Muscle layer of colon (tissue), 2 donors: ENCODE results near the gene CRTAP.
A peak's percentile ranks its signal among the peaks of the same experiment; 100 is the strongest.
"Not testable (repeated sequence)": the region's sequence is repeated elsewhere in the genome, so short reads cannot be mapped to it uniquely, and the experiment has no call there.

Source experiments
- H3K27ac ChIP-seq: one replicate; pipeline ENCODE4 v1.7.0; 2013; ENCODE audit warnings: low read depth, mild to moderate bottlenecking, low read length, moderate library complexity
- H3K27me3 ChIP-seq, 2 donors: one replicate each; pipeline ENCODE4 v1.7.0; 2013; ENCODE audit warnings: low read length in 2 of 2, mild to moderate bottlenecking in 2 of 2; ENCODE audit not compliant: insufficient read depth in 2 of 2, control insufficient read depth in 1 of 2
- H3K36me3 ChIP-seq: one replicate; pipeline ENCODE4 v1.7.0; 2013; ENCODE audit warnings: mild to moderate bottlenecking, low read length; ENCODE audit not compliant: insufficient read depth
- H3K4me1 ChIP-seq: one replicate; pipeline ENCODE4 v1.7.0; 2013; ENCODE audit warnings: mild to moderate bottlenecking, low read length; ENCODE audit not compliant: insufficient read depth
- H3K4me3 ChIP-seq, 2 donors: one replicate each; pipeline ENCODE4 v1.7.0; 2013; ENCODE audit warnings: low read length in 2 of 2, low read depth in 1 of 2, mild to moderate bottlenecking in 1 of 2, moderate library complexity in 1 of 2
- H3K9ac ChIP-seq: one replicate; pipeline ENCODE4 v1.7.0; 2013; ENCODE audit warnings: low read length
- H3K9me3 ChIP-seq: one replicate; pipeline ENCODE4 v1.7.0; 2013; ENCODE audit warnings: mild to moderate bottlenecking, low read length
- donor health status: abdominal sarcoma.
- donor health status: Adenocarcinoma of cecum.

Gene CRTAP

GRCh38 chr3:33113772-33114621 is at the start of gene CRTAP:
CRTAP (plus strand) TSS chr3:33114014; CDS start chr3:33114078, 64 bp downstream.
- Histone ChIP-seq H3K9ac (peak within 1 kb of the TSS; percentile 91), H3K27ac (peak within 1 kb of the TSS; percentile 94), H3K9me3 (no peaks in the 10 kb centered on the region), H3K4me3 (peak within 1 kb of the TSS; percentile 63 to 76), H3K36me3 (no peaks in the 10 kb centered on the region), H3K4me1 (peaks cover 12% of the 10 kb centered on the region), H3K27me3 (no peaks in the 10 kb centered on the region)

GRCh38 chr3:33064929-33065328 is 48.9 kb upstream of the CRTAP start:
- H3K4me3 ChIP-seq: no peak overlapping the region
- H3K9ac ChIP-seq: no peak overlapping the region
- no peaks in the 10 kb centered on the region for H3K9me3 ChIP-seq
- H3K27ac ChIP-seq: no peak overlapping the region
- H3K4me1 ChIP-seq: no peaks in the 10 kb centered on the region
- peaks cover 52% of the 10 kb centered on the region for H3K36me3 ChIP-seq
- H3K27me3 ChIP-seq: no peaks in the 10 kb centered on the region

GRCh38 chr3:33067484-33067883 is 46.3 kb upstream of the CRTAP start:
- Histone ChIP-seq H3K36me3 (peaks cover 41% of the 10 kb centered on the region), H3K9ac (no peak overlapping the region), H3K9me3 (no peaks in the 10 kb centered on the region), H3K4me1 (no peaks in the 10 kb centered on the region), H3K27ac (no peak overlapping the region), H3K27me3 (no peaks in the 10 kb centered on the region), H3K4me3 (no peak overlapping the region)

GRCh38 chr3:33069862-33070261 is 44.0 kb upstream of the CRTAP start:
- not testable (repeated sequence) for H3K9me3 ChIP-seq, H3K27ac ChIP-seq, H3K4me3 ChIP-seq, H3K4me1 ChIP-seq, H3K9ac ChIP-seq, H3K27me3 ChIP-seq
- peaks cover 31% of the 10 kb centered on the region for H3K36me3 ChIP-seq

GRCh38 chr3:33071181-33071580 is 42.6 kb upstream of the CRTAP start:
- Histone ChIP-seq H3K4me3 (no peak overlapping the region), H3K9ac (no peak overlapping the region), H3K9me3 (no peaks in the 10 kb centered on the region), H3K36me3 (peaks cover 25% of the 10 kb centered on the region), H3K27me3 (no peaks in the 10 kb centered on the region), H3K27ac (no peak overlapping the region), H3K4me1 (no peaks in the 10 kb centered on the region)

GRCh38 chr3:33071946-33072345 is 41.9 kb upstream of the CRTAP start:
- no peaks in the 10 kb centered on the region for H3K9me3 ChIP-seq

GRCh38 chr3:33074217-33075067 is 39.4 kb upstream of the CRTAP start:
- Histone ChIP-seq H3K36me3 (peaks cover 9% of the 10 kb centered on the region), H3K4me3 (no peak overlapping the region), H3K9me3 (no peaks in the 10 kb centered on the region), H3K9ac (no peak overlapping the region), H3K27me3 (no peaks in the 10 kb centered on the region), H3K4me1 (no peaks in the 10 kb centered on the region), H3K27ac (no peak overlapping the region)

More at GRCh38 chr3:33071946-33072345, 41.9 kb upstream of the CRTAP start:
- H3K4me3 ChIP-seq: no peak overlapping the region
- H3K27ac ChIP-seq: no peak overlapping the region
- no peaks in the 10 kb centered on the region for H3K27me3 ChIP-seq
- no peaks in the 10 kb centered on the region for H3K4me1 ChIP-seq
- H3K36me3 ChIP-seq: peaks cover 25% of the 10 kb centered on the region
- no peak overlapping the region for H3K9ac ChIP-seq

GRCh38 chr3:33075995-33076394 is 37.8 kb upstream of the CRTAP start:
- Histone ChIP-seq H3K27me3 (no peaks in the 10 kb centered on the region), H3K4me1 (no peaks in the 10 kb centered on the region), H3K9ac (no peak overlapping the region), H3K9me3 (no peaks in the 10 kb centered on the region), H3K27ac (no peak overlapping the region), H3K4me3 (no peak overlapping the region), H3K36me3 (peaks cover 9% of the 10 kb centered on the region)

- no peaks in the 10 kb centered on the region for H3K27me3 ChIP-seq
- H3K4me3 ChIP-seq: no peak overlapping the region
- no peak overlapping the region for H3K9ac ChIP-seq
- peaks cover 7% of the 10 kb centered on the region for H3K36me3 ChIP-seq
- no peaks in the 10 kb centered on the region for H3K9me3 ChIP-seq
- no peaks in the 10 kb centered on the region for H3K4me1 ChIP-seq
- H3K27ac ChIP-seq: no peak overlapping the region
These were observed 36.9 kb upstream of the CRTAP start for GRCh38 chr3:33076952-33077351.

GRCh38 chr3:33077976-33078375 is 35.8 kb upstream of the CRTAP start:
- H3K4me3 ChIP-seq: no peak overlapping the region
- no peak overlapping the region for H3K27ac ChIP-seq
- no peaks in the 10 kb centered on the region for H3K9me3 ChIP-seq
- H3K36me3 ChIP-seq: no peaks in the 10 kb centered on the region
- no peaks in the 10 kb centered on the region for H3K27me3 ChIP-seq
- no peak overlapping the region for H3K9ac ChIP-seq
- no peaks in the 10 kb centered on the region for H3K4me1 ChIP-seq

GRCh38 chr3:33079813-33080212 is 34.0 kb upstream of the CRTAP start:
- not testable (repeated sequence) for H3K36me3 ChIP-seq

More at GRCh38 chr3:33079813-33080212, 34.0 kb upstream of the CRTAP start:
- H3K27me3 ChIP-seq, H3K27ac ChIP-seq, H3K9me3 ChIP-seq, H3K9ac ChIP-seq, H3K4me1 ChIP-seq, H3K4me3 ChIP-seq: not testable (repeated sequence)
